ENCODE data around the gene RELN. TPM values are rescaled to one million over a fixed set of nuclear protein-coding genes. Genes with fewer than 3 reads are reported as not detected.

The RELN gene
- total RNA-seq, 2 donors from 2014 or later, result not detected

DNA sequence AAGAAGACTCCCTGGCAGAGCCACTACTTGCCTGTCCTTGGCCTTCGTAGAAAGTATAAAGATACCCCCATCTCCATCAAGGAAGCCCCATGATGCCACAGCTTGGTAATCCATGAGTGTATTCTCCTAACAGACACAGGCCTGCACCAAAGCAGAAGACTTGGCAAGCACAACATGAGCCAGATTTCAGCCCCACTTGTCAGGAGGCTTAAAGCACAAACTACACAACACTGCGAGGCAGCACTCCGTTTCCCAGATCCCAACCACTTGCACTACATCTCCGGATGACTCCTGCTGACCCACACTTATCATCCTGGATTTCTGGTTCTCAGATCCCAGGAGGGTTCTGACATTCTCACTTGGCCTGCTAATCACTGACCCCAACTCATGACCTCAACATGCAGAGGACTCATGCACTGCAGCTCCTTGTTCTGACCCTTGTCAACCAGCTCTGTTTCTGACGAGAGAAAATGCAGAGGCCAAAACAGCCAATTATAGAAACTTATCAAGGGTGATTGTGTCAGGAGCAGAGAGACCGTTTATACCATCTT lies 100.8 kb downstream of the RELN start:
- Mint-ChIP-seq H3K4me1 (ENCODE audit: low read depth in 2 of 2) (no peaks in the 10 kb centered on the region), H3K9me3 (peaks cover 7% of the 10 kb centered on the region), H3K36me3 (no peaks in the 10 kb centered on the region), H3K27me3 (no peaks in the 10 kb centered on the region), H3K4me3 (no peak overlapping the region), H3K27ac (no peak overlapping the region)
- ATAC-seq, result no peak
- DNase-seq (ENCODE audit: low spot score), result no peak

- no peaks in the 10 kb centered on the region for H3K27me3 Mint-ChIP-seq
- no peak overlapping the region for H3K4me3 Mint-ChIP-seq
- H3K36me3 Mint-ChIP-seq, result no peaks in the 10 kb centered on the region
- DNase-seq (ENCODE audit: low spot score) (no peak), ATAC-seq (no peak)
- no peak overlapping the region for H3K27ac Mint-ChIP-seq
- H3K4me1 Mint-ChIP-seq (ENCODE audit: low read depth in 2 of 2), result no peaks in the 10 kb centered on the region
- H3K9me3 Mint-ChIP-seq, result peaks cover 12% of the 10 kb centered on the region
Measured at GRCh38 chr7:103887853-103888602, 101.4 kb downstream of the RELN start.

- H3K4me3 Mint-ChIP-seq, result no peak overlapping the region
- ATAC-seq, result no peak
- no peaks in the 10 kb centered on the region for H3K4me1 Mint-ChIP-seq (ENCODE audit: low read depth in 2 of 2)
- no peak for DNase-seq (ENCODE audit: low spot score)
- H3K27me3 Mint-ChIP-seq, result no peaks in the 10 kb centered on the region
- H3K9me3 Mint-ChIP-seq, result peaks cover 14% of the 10 kb centered on the region
- no peak overlapping the region for H3K27ac Mint-ChIP-seq
- H3K36me3 Mint-ChIP-seq, result no peaks in the 10 kb centered on the region
Measured at GRCh38 chr7:103887050-103887449, 102.4 kb downstream of the RELN start.

- no peak overlapping the region for H3K4me3 Mint-ChIP-seq
- H3K27me3 Mint-ChIP-seq, result peaks cover 0 to 6% of the 10 kb centered on the region in 2 donors
- H3K27ac Mint-ChIP-seq, result no peak overlapping the region
Measured at GRCh38 chr7:103879928-103880600, 109.4 kb downstream of the RELN start.

GRCh38 chr7:103879411-103879810 lies 110.0 kb downstream of the RELN start:
- no peak overlapping the region for H3K27ac Mint-ChIP-seq
- H3K36me3 Mint-ChIP-seq, result no peaks in the 10 kb centered on the region
- peaks cover 17% of the 10 kb centered on the region for H3K9me3 Mint-ChIP-seq
- H3K4me1 Mint-ChIP-seq (ENCODE audit: low read depth in 2 of 2), result no peaks in the 10 kb centered on the region
- DNase-seq (ENCODE audit: low spot score) (no peak), ATAC-seq (no peak)
- no peak overlapping the region for H3K4me3 Mint-ChIP-seq
- peaks cover 0 to 6% of the 10 kb centered on the region in 2 donors for H3K27me3 Mint-ChIP-seq

More at GRCh38 chr7:103879928-103880600, 109.4 kb downstream of the RELN start:
- peaks cover 17% of the 10 kb centered on the region for H3K9me3 Mint-ChIP-seq
- ATAC-seq (no peak), DNase-seq (ENCODE audit: low spot score) (no peak)
- H3K36me3 Mint-ChIP-seq, result no peaks in the 10 kb centered on the region
- H3K4me1 Mint-ChIP-seq (ENCODE audit: low read depth in 2 of 2), result no peaks in the 10 kb centered on the region

- H3K4me1 Mint-ChIP-seq (ENCODE audit: low read depth in 2 of 2), result no peaks in the 10 kb centered on the region
- no peak for ATAC-seq
- no peak overlapping the region for H3K27ac Mint-ChIP-seq
- peaks cover 10% of the 10 kb centered on the region for H3K9me3 Mint-ChIP-seq
- peaks cover 0 to 6% of the 10 kb centered on the region in 2 donors for H3K27me3 Mint-ChIP-seq
- DNase-seq (ENCODE audit: low spot score), result no peak
- no peaks in the 10 kb centered on the region for H3K36me3 Mint-ChIP-seq
- H3K4me3 Mint-ChIP-seq, result no peak overlapping the region
Measured at GRCh38 chr7:103877565-103877964, 111.9 kb downstream of the RELN start.

DNA sequence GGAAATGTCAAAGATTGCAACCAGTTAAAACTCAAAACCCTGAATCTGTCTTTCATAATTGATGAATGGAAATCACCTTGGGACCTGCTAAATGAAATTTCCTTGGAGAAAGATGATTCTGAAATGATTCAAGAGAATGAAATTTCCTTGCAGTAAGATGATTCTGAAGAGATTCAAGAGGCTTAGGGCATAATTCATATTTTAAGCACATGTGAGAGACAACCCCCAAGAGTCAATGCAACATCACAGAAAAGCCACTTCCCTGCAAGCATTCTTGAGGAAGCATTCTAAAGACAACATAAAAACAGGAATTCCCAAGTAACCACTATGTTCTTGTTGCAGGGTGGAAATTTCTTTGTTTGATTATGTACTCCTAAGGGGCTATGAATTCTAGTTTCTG lies 113.7 kb downstream of the RELN start:
- no peak for DNase-seq (ENCODE audit: low spot score)

DNA sequence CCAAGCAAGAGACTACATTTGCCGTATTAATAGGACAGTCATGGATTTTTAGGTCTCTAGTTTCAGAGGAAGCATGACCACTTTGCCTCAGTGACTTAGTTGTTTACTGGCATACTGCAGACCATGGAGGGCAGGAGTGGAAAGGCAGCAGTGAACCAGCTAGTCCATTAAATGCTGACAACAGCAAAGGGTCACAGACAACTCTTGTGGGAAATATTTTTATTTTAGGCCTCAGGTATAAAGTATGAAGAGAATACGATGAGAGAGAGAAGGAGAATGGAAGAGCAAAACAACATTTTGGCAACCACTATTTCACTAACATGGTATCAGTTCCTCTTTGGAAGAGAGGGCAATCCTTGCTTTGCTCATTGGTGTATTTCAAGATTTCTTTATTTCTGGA lies 118.0 kb downstream of the RELN start:
- no peak overlapping the region for H3K4me3 Mint-ChIP-seq
- DNase-seq (ENCODE audit: low spot score) (no peak), ATAC-seq (no peak)
- H3K27ac Mint-ChIP-seq, result no peak overlapping the region
- no peaks in the 10 kb centered on the region for H3K27me3 Mint-ChIP-seq
- no peaks in the 10 kb centered on the region for H3K4me1 Mint-ChIP-seq (ENCODE audit: low read depth in 2 of 2)
- no peaks in the 10 kb centered on the region for H3K36me3 Mint-ChIP-seq
- H3K9me3 Mint-ChIP-seq, result peaks cover 4% of the 10 kb centered on the region

More for the DNA sequence above, 113.7 kb downstream of the RELN start:
- ATAC-seq, result no peak
- Mint-ChIP-seq H3K27ac (no peak overlapping the region), H3K4me1 (ENCODE audit: low read depth in 2 of 2) (no peaks in the 10 kb centered on the region), H3K4me3 (no peak overlapping the region), H3K9me3 (peaks cover 7% of the 10 kb centered on the region), H3K27me3 (peaks cover 0 to 6% of the 10 kb centered on the region in 2 donors), H3K36me3 (no peaks in the 10 kb centered on the region)

DNA sequence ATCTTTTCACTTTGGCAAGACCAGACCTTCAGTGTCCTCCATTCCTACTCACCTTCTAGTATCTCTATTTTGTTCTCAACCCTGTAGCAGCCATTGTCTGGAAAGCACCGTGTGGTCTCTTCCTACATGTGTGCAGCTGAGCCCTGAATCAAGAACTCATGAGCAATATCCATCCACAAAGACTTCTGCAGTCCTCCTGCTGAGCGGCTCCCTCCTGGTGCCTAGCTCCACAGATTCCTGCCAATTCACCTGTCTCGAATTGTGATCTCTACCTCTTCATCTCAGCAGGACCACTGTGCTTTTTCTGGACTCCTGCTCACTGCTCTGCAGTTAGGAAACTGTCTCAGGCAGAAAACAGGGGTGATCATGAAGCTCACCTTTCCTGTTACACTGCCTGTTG lies 118.8 kb downstream of the RELN start:
- ATAC-seq (no peak), DNase-seq (ENCODE audit: low spot score) (no peak)
- Mint-ChIP-seq H3K9me3 (peaks cover 4% of the 10 kb centered on the region), H3K36me3 (no peaks in the 10 kb centered on the region), H3K4me3 (no peak overlapping the region), H3K27me3 (no peaks in the 10 kb centered on the region), H3K27ac (no peak overlapping the region), H3K4me1 (ENCODE audit: low read depth in 2 of 2) (no peaks in the 10 kb centered on the region)

- Mint-ChIP-seq H3K4me1 (ENCODE audit: low read depth in 2 of 2) (no peaks in the 10 kb centered on the region), H3K9me3 (peaks cover 7% of the 10 kb centered on the region)
- ATAC-seq, result no peak
Measured at GRCh38 chr7:103867874-103868273, 121.6 kb downstream of the RELN start.

DNA sequence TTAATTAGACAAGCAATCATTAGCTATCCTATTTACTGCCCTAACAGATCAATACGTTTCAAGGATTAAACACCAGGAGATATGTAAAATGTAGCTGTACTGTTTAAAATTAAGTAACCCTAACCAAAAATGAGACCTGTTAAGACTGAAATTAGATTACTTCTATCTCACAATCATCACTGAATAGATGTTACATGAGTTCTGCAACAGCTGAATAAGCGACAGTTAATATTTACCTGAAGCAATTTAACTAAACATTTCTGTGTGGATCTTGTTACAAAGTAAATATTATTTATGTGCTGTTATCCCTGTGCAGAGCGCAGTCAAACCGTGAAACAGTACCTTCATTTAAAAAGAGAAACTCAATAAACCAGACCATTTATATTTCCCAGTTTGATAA lies 122.5 kb downstream of the RELN start:
- Mint-ChIP-seq H3K36me3 (no peaks in the 10 kb centered on the region), H3K9me3 (peaks cover 9% of the 10 kb centered on the region), H3K27ac (no peak overlapping the region), H3K4me3 (no peak overlapping the region), H3K4me1 (ENCODE audit: low read depth in 2 of 2) (no peaks in the 10 kb centered on the region), H3K27me3 (no peaks in the 10 kb centered on the region)
- ATAC-seq (no peak), DNase-seq (ENCODE audit: low spot score) (no peak)

More at GRCh38 chr7:103867874-103868273, 121.6 kb downstream of the RELN start:
- no peak overlapping the region for H3K27ac Mint-ChIP-seq
- H3K27me3 Mint-ChIP-seq, result no peaks in the 10 kb centered on the region
- DNase-seq (ENCODE audit: low spot score), result no peak
- no peaks in the 10 kb centered on the region for H3K36me3 Mint-ChIP-seq
- H3K4me3 Mint-ChIP-seq, result no peak overlapping the region

DNA sequence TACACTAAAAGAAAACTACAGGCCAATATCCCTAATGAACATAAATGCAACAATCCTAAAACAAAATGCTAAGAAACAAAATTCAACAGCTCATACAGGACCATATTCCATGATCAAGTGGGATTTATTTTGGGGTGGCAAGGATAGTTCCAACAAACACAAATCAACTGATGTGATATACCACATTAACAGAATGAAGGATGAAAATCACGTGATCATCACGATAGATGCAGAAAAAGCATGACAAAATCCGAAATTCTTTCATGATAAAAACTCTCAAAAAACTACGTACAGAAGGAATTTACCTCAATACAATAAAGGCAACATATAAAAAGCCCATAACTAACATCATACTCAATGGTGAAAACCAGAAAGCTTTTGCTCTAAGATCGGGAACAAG lies 124.0 kb downstream of the RELN start:
- Mint-ChIP-seq H3K9me3 (peaks cover 11% of the 10 kb centered on the region), H3K4me3 (no peak overlapping the region), H3K4me1 (ENCODE audit: low read depth in 2 of 2) (no peaks in the 10 kb centered on the region), H3K27ac (no peak overlapping the region), H3K27me3 (no peaks in the 10 kb centered on the region), H3K36me3 (no peaks in the 10 kb centered on the region)
- no peak for ATAC-seq
- DNase-seq (ENCODE audit: low spot score), result no peak

- no peak overlapping the region for H3K27ac Mint-ChIP-seq
- no peak overlapping the region for H3K4me3 Mint-ChIP-seq
- ATAC-seq (no peak), DNase-seq (ENCODE audit: low spot score) (no peak)
- H3K9me3 Mint-ChIP-seq, result peaks cover 11% of the 10 kb centered on the region
- no peaks in the 10 kb centered on the region for H3K36me3 Mint-ChIP-seq
- no peaks in the 10 kb centered on the region for H3K4me1 Mint-ChIP-seq (ENCODE audit: low read depth in 2 of 2)
- no peaks in the 10 kb centered on the region for H3K27me3 Mint-ChIP-seq
Measured at GRCh38 chr7:103862302-103863035, 127.0 kb downstream of the RELN start.

GRCh38 chr7:103859709-103860108 lies 129.7 kb downstream of the RELN start:
- H3K27me3 Mint-ChIP-seq, result no peaks in the 10 kb centered on the region
- no peak overlapping the region for H3K27ac Mint-ChIP-seq
- peaks cover 15% of the 10 kb centered on the region for H3K9me3 Mint-ChIP-seq
- H3K4me1 Mint-ChIP-seq (ENCODE audit: low read depth in 2 of 2), result no peaks in the 10 kb centered on the region
- no peaks in the 10 kb centered on the region for H3K36me3 Mint-ChIP-seq
- no peak overlapping the region for H3K4me3 Mint-ChIP-seq
- no peak for DNase-seq (ENCODE audit: low spot score)
- ATAC-seq, result no peak

Data from natural killer cell treated with Interleukin-12 subunit alpha and Interleukin-12 subunit beta and Interleukin-15 and Interleukin-18, amount 100 ng/mL, for 72 hours (primary cell).